Activated CD8-positive, alpha-beta memory T cell treated with anti-CD3 and anti-CD28 coated beads for 48 hours (primary cell): ENCODE data around the gene CDH23.
"Not testable (repeated sequence)": the region's sequence is repeated elsewhere in the genome, so short reads cannot be mapped to it uniquely, and the experiment has no call there.

Experiments
- DNase-seq, 3 experiments: peaks; one replicate each; pipeline ENCODE4 v3.0.0-alpha.2; 2020; ENCODE audit warnings: low read depth in 2 of 3, low spot score in 2 of 3

Gene CDH23

DNA sequence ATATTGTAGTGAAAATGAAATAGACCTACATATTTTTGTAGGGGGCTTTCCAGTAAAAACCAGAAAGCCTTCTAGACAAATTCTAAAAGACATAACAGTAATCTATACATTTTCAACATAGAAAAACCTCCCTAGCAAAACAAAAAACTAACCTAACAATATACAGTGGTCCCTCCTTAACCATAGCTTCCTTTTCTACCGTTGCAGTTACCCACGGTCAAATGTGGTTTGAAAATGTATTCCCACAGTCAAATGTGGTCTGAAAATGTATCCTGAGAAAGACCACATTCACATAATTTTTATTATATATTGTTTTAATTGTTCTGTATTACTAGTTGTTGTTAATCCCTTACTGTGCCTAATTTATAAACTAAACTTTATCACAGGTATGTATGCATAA lies 448.0 kb downstream of the CDH23 start:
- no peak for DNase-seq

DNA sequence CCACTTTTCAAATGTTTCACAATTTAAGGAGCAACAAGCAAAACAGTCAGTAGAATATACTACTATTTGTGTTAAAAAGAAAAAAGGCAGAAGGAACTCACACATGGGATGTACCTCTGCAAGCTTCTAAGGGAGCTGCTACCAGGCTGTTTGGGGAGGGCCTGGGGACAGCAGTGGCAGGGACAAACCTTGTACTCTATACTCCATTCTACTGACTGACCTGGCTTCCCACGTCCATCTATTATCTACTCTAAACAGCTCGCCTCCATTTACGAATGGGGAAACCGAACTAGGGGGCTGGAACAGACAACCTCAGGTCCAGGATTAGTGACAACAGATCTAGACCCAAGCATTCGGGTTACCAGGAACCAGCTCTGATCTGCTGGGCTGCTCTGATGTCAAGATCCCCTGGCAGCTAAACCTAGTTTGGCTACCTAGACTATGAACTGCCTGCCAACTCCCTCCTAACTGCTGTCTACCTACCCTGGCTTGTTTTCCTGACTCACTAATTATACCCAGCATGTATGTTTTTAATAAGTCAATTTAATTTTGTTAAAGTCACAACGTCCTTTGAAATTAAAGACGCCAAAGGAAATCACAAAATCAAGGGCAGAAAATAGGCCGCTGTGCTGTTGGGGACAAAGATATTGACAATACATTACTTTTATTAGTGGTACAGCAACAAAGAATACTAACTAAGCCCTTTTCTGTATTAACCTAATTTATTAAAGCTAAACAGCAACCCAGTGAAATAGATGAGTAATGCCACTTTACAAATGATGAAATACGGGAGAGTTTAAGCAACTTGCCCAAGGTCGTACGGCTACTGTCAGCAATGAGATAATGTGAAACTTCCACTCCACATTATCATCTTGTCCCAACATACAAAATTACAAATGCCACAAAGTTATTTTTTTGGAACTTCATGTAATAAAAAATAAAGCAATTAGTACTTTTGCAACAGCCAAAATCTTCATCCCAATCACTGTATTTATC lies 449.0 kb downstream of the CDH23 start:
- no peak for DNase-seq

DNA sequence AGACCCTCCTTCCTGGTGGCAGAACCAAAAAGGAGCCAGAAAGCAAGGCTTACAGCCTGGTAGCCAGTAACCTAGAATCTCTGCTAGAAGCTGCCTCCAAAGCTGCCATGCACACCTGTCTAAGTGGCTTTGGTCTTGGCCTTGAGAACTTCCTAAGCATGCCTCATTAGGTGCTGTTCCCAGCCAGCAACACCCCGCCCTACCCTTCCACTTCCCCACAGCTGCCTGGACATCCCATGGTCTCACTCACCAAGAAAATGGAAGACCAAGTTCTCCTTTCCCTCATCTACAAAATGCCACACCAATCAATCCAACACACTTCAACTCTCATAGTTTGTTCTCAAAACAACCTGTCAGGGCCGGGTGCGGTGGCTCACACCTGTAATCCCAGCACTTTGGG lies 450.1 kb downstream of the CDH23 start:
- DNase-seq: no peak

DNA sequence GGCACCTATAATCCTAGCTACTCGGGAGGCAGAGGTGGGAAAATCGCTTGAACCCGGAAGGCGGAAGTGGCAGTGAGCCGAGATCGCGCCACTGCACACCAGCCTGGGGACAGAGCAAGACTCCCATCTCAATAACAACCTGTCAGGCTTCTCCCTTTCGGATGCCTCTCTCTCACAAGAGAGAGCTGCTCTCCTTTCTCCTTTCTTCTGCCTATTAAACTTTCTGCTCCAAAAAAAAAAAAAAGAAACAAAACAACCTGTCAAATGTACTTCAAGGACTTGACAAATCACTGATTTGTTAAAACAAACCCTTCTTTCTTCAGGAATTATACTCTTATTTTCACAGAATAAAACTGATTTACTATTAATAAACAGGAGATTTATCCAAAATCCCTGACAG lies 450.7 kb downstream of the CDH23 start:
- no peak for DNase-seq

DNA sequence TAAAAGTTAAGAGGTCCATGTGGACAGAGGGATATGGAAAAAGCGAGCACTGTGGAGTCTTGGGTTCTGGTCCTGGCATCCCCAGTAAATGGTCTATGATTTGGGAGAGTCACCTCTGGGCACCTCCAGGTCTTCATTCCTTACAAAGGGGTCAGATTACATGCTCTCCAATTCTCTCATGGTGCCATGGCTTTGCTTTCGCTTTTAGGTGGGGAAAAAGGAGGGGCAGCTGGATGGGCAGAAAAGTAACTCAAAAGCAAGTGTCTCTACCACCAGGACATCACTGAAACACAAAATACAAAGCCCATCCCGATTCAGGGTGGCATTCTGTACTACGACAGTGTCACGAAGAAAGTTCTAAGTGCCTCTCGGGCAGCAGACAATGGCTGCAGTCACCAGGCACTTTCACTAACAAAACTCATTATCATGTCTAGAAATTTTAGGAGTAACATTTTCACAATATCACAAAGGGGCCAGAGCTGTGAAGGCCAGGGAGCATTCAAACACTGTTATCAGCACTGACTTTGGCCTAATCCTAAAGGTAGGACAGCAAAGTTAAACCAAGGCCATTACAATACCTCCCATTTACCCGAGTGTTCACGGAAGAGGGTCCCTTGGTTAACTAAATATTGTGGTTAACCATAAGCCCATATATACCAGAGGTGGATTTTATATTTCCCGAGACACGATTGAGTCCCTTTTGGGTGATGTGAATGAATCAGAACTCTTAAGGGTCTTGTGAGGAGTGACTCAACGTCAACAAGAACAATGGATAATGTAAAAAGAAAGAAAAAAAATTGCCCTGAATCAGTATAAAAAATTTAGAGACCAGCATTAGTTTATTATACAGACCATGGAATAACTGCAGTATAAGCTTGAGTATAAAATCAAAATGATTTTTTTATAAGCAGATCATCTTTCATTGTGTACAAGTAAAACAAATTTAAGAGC lies 451.9 kb downstream of the CDH23 start:
- DNase-seq: no peak

DNA sequence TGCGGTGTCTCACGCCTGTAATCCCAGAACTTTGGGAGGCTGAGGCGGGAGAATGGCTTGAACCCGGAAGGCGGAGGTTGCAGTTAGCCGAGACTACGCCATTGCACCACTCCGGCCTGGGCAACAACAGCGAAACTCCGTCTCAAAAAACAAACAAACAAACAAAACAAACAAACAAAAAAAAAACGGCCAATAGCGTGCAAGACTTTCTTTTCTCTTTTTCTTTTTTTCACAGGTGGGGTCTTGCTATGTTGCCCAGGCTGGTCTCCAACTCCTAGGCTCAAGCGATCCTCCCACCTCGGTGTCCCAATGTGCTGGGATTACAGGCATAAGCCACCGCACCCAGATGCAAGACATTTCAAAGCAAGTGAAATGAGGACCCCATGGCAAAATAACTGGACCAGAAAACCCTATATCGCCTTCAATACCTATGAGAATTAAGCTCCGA lies 452.8 kb downstream of the CDH23 start:
- DNase-seq: no peak

DNA sequence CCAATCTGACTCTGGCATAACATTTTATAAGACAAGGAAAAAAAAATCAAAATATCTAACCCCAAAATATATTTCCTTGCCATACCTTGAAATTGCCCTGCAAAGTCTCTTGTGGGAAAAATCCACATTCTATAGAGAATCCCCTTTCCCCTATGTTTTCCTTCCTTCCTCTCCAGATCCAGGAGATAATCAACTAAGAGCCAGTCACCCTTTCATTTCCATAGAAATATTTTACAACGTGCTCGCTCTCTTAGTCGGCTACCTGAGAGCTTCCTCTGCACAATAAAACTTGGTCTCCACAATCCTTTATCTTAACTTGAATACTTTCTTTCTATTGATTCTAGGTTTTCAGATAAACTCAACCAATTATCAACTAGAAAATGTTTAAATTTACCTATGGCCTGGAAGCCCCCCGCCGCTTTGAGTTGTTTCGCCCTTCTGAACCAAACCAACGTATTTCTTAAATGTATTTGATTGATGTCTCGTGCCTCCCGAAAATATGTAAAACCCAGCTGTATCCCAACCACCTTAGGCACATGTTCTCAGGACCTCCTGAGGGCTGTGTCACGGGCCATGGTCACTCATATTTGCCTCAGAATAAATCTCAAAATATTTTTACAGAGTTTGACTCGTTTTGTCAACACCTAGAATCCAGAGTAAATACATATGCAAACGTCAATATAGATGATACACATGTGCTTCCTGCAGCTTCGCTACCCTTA lies 453.5 kb downstream of the CDH23 start:
- no peak for DNase-seq

DNA sequence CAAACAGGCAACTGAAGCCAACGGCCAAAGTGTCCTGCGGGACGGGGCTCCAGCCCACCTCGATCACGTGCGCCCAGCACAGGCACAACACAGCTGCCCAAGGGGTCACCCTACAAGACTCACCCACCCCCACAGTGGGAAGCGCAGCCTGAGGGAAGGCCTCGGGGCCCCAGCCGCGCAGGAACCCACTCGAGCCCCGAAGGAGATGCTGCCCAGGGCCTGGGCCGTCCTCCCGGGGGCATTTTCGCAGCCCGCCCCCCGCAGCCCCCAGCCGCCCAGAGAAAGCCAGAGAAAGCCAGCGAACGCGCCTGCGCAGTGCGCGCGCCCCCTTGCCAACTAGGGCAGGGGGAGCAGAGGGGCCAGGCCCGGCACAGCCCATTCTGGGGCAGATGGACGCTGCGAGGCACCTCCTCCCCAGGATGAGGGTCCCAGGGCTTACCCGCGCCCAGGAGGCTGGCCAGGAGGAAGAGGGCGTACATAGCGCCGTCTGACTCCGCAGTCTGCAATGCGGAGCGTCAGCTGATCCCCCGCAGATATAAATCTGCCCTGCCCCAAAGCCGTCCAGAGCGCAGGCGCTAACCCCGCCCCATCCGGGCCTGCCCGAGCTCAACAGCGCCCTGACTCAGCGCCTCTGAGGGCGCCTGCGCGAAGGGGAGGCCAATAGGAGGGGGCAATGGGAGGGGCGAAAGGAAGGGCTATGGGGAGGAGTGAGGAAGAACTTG lies 454.2 kb downstream of the CDH23 start, which contains the start of gene PSAP:
TSS of gene PSAP (minus strand) at position 509 of the 722 bp plus-strand sequence. CDS start at position 479, 30 bp downstream.
- DNase-seq: peak; percentile 91 to 97 (median 96)

DNA sequence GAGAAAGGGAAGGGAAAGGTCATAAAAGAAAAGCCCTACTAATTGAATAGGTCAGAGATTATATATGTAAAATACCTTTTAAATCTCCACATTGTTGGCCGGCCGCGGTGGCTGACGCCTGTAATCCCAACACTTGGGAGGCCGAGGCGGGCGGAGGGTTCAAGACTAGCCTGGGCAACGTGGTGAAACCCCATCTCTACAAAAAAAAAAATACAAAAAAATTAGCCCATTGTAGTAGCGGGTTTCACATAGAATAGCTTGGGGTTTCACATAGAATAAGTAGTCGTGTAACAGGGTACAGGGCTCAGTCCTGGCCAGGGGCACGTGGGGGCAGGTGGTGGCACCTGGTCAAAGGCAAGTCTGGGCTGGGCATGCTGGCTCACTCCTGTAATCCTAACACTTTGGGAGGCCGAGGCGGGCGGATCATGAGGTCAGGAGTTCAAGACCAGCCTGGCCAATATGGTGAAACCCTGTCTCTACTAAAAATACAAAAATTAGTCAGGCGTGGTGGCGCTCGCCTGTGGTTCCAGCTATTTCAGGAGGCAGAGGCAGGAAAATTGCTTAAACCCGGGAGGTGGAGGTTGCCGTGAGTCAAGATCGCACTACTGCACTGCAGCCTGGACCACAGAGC lies 454.9 kb downstream of the CDH23 start:
- not testable (repeated sequence) for DNase-seq

DNA sequence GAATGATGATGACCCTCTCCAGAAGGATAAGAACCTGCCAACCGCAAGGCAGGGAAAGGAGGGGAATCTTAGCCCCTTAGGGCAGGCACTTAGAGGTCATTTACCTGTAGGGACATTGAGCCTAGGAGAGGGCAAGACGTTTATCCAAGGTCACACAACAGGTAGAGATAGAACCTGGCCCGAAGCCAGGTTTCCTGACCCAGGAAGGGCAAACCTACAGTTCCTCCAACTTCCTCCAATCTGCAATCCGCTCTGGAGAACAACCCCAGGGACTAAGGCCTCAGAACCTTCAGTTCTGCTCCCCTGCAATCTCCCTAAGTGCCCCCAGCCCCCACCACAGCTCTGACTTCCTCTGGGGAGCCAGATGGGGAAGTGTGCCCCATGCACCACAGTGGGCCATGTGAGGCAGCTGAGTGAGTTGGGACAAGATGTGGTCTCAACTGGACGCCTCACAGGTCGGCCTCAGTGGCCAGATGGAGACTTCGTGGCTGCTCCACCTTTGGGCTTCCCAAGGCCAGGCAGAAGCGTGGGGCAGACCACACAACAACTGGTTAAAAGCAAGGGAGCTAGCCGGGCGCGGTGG lies 455.7 kb downstream of the CDH23 start:
- DNase-seq: no peak

DNA sequence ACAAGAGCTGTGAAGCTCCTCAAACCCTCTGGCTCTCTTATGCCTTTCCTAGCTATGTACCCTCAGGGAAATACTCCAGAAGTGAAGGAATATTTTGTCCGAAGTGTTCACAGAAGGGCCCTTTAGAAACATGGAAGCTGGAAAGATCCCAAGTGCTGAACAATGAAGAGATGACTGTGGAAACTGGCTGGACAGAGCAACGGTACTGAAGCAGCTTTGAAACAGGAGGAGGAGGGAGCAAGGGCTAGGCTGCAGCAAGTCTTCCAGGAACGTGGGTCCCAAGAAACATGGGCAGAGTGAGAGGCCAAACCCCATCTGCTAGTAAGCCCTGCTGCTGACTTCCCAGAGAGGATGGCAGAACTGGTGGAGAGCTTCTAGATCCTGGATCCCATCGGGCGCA lies 457.3 kb downstream of the CDH23 start:
- no peak for DNase-seq

DNA sequence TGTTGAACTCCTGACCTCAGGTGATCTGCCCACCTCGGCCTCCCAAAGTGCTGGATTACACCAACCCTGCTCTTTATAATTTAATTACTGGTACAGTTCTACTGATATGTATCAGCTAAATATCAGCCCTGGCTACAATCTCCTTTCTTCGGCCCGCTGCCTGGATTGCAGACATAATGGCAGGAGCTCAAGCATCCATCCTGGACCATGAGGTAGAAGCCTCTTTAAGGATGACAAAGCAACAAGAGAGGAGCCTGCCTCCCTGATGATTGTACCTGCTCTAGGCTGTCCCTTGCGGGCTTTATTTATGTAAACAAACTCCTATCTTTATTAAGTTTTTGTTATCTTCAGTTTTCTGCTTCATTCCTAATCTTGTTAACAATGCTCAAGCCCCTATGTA lies 459.9 kb downstream of the CDH23 start:
- no peak for DNase-seq

DNA sequence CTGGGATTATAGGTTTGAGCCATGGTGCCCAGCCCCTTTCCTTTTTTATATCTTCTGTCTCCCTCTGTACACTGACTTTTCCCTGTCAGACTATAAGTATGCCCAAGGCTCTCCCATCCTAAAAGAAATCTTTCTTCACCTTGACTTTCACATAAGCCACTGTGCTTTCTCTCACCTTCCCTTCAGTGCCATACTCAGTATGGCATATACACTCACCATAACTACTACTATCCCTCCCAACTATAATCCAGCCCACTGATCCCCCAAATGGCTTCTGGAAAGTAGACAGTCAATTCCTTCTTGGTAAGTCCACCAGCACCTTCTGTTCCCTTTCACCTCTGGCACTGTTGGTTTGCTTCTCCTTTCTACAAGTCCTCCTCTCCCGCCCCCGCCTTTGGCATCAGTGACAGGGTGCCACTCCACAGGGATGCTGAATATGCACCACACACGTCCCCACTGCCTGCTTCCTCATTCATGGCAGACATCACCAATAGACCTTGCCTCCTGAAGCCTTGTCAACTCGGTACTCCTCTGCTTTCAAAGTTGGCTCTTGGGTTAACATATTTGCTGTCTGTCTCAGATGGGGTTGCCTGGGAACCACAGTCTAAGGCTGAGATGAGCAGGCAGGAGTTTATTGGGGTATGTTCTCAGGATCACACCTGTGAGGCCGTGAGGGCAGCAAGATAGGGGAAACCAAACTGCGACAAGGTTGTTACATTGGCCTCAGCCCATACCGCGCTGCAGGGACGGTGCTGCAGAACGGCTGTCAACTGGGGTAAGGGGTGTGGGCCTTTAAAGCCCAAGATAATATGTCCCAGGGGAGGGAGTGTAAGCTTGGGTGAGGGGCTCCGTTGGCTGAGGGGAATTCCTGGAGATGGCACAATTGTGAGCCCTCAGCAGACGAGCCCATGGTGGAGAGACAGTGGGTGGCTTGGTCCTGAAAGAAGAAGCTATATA lies 461.5 kb downstream of the CDH23 start:
- DNase-seq: no peak

DNA sequence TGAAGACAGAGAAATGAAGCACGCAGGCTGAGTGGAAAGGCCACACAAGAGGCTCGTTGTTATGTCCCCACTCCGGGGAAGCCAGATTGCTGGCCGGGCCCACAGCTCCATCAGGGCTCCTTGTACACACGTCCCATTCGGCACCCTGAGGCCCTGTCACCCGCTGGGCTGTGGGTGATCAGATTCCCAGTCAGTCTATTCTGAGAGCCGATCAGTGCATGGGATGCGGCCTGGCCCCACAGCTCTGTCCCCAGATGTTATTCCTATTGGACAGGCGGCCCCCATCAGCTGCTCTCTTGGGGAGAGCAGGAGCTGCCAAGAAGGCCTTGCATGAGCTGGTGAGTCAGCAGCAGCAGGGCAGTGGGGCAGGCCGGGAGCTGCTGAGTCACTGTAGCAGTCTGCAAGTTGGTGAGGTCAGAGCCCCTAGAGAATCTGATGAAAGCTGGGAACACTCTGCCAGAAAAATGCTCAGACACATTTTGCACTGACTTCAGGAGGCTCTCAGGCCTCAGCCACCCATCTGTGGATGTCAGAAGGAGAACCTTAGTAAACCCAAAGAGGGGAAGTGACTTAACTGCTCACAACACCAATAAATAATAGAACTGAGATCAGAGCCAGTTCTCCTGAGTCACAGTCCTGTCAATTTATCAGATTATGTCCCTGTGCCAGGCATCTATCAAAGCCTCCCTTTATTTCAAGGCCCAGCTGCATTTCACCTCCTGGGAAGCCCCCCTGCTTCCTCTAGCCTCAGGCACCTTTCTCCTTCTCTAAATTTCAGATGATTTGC lies 463.7 kb downstream of the CDH23 start:
- DNase-seq: no peak

DNA sequence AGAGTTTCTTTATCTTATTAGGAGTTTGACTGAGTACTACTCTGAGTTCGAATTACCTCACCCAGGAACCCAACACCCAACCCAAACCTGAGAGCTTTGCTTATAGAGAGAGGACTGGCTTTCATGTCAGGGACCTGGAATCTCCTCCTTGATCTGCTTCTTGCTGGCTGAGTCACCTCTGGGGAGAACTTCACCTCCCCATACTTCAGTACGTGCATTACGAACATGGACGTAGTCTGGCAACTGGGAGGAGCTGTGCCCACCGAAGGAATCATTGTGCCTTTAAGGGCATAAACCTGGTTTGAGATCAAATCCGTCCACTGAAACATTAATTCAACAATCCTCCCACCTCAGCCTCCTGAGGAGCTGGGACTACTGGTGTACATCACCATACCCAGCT lies 466.5 kb downstream of the CDH23 start:
- DNase-seq: no peak

DNA sequence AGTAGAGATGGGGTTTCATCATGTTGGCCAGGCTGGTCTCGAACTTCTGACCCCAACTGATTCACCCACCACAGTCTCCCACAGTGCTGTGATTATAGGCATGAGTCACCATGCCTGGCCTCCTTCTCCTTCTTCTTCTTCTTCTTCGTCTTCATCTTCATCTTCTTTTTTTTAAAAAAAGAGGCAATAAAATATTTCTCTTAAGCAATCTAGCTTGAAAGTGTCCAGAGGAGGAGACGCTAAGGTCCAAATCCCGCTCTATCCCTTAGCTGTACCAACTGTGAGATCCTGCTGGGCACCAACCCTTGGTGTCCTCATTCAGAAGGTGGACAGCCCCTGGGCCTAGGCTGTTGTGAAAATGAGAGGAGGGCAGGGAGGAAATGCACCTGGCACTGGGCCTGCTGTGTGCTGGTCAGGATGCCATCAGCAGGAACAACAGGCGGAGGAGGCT lies 468.2 kb downstream of the CDH23 start:
- no peak for DNase-seq
